ENCODE data around the gene IL4R.
"Not testable (repeated sequence)": the region's sequence is repeated elsewhere in the genome, so short reads cannot be mapped to it uniquely, and the experiment has no call there.

IL4R gene

DNA sequence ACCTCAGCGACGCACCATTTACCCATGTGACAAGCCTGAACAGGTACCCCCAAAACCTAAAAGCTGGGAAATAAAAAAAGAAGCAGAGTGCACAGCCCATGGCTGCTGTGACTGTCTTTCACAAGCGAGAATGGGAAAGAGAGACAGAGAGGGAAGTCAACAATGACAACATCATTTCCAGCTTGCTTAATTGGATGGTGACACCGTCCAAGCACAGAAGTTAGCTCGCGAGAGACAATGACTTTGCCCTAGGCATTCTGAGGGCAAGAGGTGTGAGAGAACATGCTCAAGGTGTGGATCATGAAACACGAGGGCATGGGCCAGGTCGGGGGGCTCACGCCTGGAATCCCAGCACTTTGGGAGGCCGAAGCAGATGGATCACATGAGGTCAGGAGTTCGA, 25.9 kb upstream of the IL4R start:
- no peaks in the 10 kb centered on the region for H3K27me3 ChIP-seq (ENCODE audit: control insufficient read depth in 2 of 2, insufficient read depth in 2 of 2, low read length in 2 of 2)
- no peak overlapping the region for H3K4me3 ChIP-seq (ENCODE audit: low read length in 2 of 2)
- no peaks in the 10 kb centered on the region for H3K9me3 ChIP-seq (ENCODE audit: control insufficient read depth in 2 of 2, low read length in 2 of 2)
- H3K36me3 ChIP-seq (ENCODE audit: control insufficient read depth in 2 of 2, insufficient read depth in 2 of 2, low read length in 2 of 2): no peaks in the 10 kb centered on the region
- H3K4me1 ChIP-seq (ENCODE audit: control insufficient read depth in 2 of 2, insufficient read depth in 2 of 2, low read length in 2 of 2): no peaks in the 10 kb centered on the region
- H3K27ac ChIP-seq (ENCODE audit: low read depth in 2 of 2, low read length in 2 of 2): no peak overlapping the region
- no peak overlapping the region for H3K9ac ChIP-seq (ENCODE audit: low read depth in 1 of 2, low read length in 2 of 2)

DNA sequence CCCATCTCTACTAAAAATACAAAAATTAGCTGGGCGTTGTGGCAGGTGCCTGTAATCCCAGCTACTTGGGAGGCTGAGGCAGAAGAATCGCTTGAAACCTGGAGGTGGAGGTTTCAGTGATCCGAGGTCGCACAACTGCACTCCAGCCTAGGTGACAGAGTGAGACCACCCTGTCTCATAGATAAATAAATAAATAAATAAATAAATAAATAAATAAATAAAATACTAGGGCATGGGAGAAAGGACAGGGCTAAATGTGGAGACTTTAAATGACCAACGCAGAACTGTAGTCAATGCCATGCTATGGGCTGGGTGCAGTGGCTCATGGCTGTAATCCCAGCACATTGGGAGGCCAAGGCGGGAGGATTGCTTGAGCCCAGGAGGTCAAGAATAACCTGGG, 25.5 kb upstream of the IL4R start:
- not testable (repeated sequence) for H3K27me3 ChIP-seq (ENCODE audit: control insufficient read depth in 2 of 2, insufficient read depth in 2 of 2, low read length in 2 of 2); H3K4me3 ChIP-seq (ENCODE audit: low read length in 2 of 2); H3K4me1 ChIP-seq (ENCODE audit: control insufficient read depth in 2 of 2, insufficient read depth in 2 of 2, low read length in 2 of 2); H3K36me3 ChIP-seq (ENCODE audit: control insufficient read depth in 2 of 2, insufficient read depth in 2 of 2, low read length in 2 of 2); H3K9me3 ChIP-seq (ENCODE audit: control insufficient read depth in 2 of 2, low read length in 2 of 2); H3K9ac ChIP-seq (ENCODE audit: low read depth in 1 of 2, low read length in 2 of 2); H3K27ac ChIP-seq (ENCODE audit: low read depth in 2 of 2, low read length in 2 of 2)

DNA sequence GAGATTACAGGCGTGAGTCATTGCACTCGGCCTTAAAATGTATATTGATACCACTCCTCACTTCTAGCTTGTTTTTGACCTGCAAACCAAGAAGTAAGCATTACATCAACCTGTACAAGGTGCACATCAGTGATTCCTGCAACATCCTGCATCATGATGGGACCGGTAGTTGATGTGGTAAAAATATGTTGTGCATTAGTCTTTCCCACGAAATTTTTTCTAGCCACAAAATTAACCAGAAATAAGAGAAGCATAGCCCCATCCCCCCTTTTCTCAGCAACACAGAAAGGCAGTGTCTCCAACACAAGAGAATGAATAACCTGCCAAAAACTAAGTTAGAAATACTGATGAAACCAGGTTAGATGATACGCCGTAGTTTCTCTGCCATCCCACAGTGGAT, 24.1 kb upstream of the IL4R start:
- no peak overlapping the region for H3K9ac ChIP-seq (ENCODE audit: low read depth in 1 of 2, low read length in 2 of 2)
- no peaks in the 10 kb centered on the region for H3K36me3 ChIP-seq (ENCODE audit: control insufficient read depth in 2 of 2, insufficient read depth in 2 of 2, low read length in 2 of 2)
- H3K9me3 ChIP-seq (ENCODE audit: control insufficient read depth in 2 of 2, low read length in 2 of 2): no peaks in the 10 kb centered on the region
- H3K4me1 ChIP-seq (ENCODE audit: control insufficient read depth in 2 of 2, insufficient read depth in 2 of 2, low read length in 2 of 2): no peaks in the 10 kb centered on the region
- H3K27ac ChIP-seq (ENCODE audit: low read depth in 2 of 2, low read length in 2 of 2): no peak overlapping the region
- no peaks in the 10 kb centered on the region for H3K27me3 ChIP-seq (ENCODE audit: control insufficient read depth in 2 of 2, insufficient read depth in 2 of 2, low read length in 2 of 2)
- no peak overlapping the region for H3K4me3 ChIP-seq (ENCODE audit: low read length in 2 of 2)

DNA sequence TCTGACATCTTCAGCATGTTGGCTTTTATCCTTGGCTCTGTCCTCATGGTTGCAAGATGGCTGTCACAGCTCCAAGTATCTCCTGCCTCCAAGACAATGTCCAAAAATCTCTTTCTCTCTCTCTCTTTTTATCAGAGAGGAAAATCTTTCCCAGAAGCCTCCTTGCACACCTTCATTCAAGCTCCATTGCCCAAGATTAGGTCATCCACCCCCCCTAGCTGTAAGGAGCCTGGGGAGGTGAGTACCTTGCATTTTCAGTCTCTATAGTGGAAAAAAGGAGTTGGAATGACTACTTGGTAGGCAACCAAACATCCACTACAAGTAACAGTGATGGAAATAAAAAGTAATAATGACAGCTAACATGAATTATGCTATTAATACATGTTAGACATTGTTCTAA, 23.2 kb upstream of the IL4R start:
- Histone ChIP-seq H3K27ac (ENCODE audit: low read depth in 2 of 2, low read length in 2 of 2) (no peak overlapping the region), H3K4me3 (ENCODE audit: low read length in 2 of 2) (no peak overlapping the region), H3K4me1 (ENCODE audit: control insufficient read depth in 2 of 2, insufficient read depth in 2 of 2, low read length in 2 of 2) (no peaks in the 10 kb centered on the region), H3K27me3 (ENCODE audit: control insufficient read depth in 2 of 2, insufficient read depth in 2 of 2, low read length in 2 of 2) (no peaks in the 10 kb centered on the region), H3K9me3 (ENCODE audit: control insufficient read depth in 2 of 2, low read length in 2 of 2) (no peaks in the 10 kb centered on the region), H3K36me3 (ENCODE audit: control insufficient read depth in 2 of 2, insufficient read depth in 2 of 2, low read length in 2 of 2) (no peaks in the 10 kb centered on the region), H3K9ac (ENCODE audit: low read depth in 1 of 2, low read length in 2 of 2) (no peak overlapping the region)

DNA sequence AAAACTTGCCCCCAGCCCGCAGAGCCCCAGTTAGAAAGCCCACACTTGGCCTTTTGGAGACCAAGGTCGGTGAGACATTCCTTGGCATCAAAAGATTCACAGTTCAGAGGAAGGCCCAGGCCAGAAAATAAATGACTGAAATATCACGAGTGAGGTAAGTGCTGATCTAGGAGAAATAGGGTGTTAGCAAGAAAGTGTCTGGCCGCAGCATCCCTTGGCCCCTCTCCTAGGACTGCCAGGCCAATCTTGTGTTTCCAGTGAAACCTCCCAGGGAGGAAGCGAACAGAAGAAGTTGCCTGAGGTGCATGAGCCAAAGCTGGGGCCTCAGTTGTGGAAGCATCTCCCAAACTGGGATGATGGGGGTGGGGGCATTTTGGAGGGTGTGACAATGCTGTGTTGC, 22.7 kb upstream of the IL4R start:
- Histone ChIP-seq H3K4me1 (ENCODE audit: control insufficient read depth in 2 of 2, insufficient read depth in 2 of 2, low read length in 2 of 2) (no peaks in the 10 kb centered on the region), H3K9ac (ENCODE audit: low read depth in 1 of 2, low read length in 2 of 2) (no peak overlapping the region), H3K27ac (ENCODE audit: low read depth in 2 of 2, low read length in 2 of 2) (no peak overlapping the region), H3K9me3 (ENCODE audit: control insufficient read depth in 2 of 2, low read length in 2 of 2) (no peaks in the 10 kb centered on the region), H3K4me3 (ENCODE audit: low read length in 2 of 2) (no peak overlapping the region), H3K36me3 (ENCODE audit: control insufficient read depth in 2 of 2, insufficient read depth in 2 of 2, low read length in 2 of 2) (no peaks in the 10 kb centered on the region), H3K27me3 (ENCODE audit: control insufficient read depth in 2 of 2, insufficient read depth in 2 of 2, low read length in 2 of 2) (no peaks in the 10 kb centered on the region)

DNA sequence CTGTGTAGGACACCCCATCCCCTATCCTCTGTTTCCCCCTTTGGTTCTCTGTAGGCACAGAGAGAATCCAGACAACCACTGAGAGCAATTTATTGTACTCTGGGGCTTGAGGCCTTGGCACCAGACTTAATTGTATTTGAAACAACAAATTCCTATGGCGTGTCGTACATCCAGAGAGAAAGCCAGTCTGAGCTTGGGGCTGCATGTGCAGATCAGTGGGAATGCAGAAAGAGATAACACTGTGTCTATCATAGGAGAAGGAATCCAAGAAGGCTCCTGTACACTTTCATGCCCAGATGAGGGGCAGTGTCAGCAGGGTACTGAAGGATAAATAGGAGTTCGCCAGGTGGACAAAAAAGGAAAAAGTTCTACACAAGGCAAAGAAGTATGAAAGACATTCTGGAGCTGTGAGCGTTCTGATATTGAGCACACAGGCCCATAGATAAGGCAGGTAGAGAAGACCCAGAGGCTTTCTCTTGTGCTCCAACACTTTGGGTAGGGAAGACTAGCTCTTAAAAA, 22.0 kb upstream of the IL4R start:
- Histone ChIP-seq H3K9ac (ENCODE audit: low read depth in 1 of 2, low read length in 2 of 2) (no peak overlapping the region), H3K4me1 (ENCODE audit: control insufficient read depth in 2 of 2, insufficient read depth in 2 of 2, low read length in 2 of 2) (no peaks in the 10 kb centered on the region), H3K4me3 (ENCODE audit: low read length in 2 of 2) (no peak overlapping the region), H3K27me3 (ENCODE audit: control insufficient read depth in 2 of 2, insufficient read depth in 2 of 2, low read length in 2 of 2) (no peaks in the 10 kb centered on the region), H3K9me3 (ENCODE audit: control insufficient read depth in 2 of 2, low read length in 2 of 2) (no peaks in the 10 kb centered on the region), H3K27ac (ENCODE audit: low read depth in 2 of 2, low read length in 2 of 2) (no peak overlapping the region), H3K36me3 (ENCODE audit: control insufficient read depth in 2 of 2, insufficient read depth in 2 of 2, low read length in 2 of 2) (no peaks in the 10 kb centered on the region)

DNA sequence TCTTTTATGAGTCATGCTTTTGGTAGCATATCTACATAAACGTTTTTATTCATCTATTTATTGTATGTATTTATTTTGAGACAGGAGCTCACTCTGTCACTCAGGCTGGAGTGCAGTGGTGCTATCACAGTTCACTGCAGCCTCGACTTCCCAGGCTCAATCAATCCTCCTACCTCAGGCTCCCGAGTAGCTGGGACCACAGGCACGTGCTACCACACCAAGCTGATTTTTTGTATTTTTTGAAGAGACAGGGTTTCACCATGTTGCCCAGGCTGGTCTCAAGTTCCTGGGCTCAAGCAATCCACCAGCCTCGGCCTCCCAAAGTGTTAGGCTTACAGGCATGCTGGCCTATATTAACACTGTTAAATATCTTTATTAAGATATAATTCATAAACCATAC, 20.4 kb upstream of the IL4R start:
- no peaks in the 10 kb centered on the region for H3K9me3 ChIP-seq (ENCODE audit: control insufficient read depth in 2 of 2, low read length in 2 of 2)
- H3K27ac ChIP-seq (ENCODE audit: low read depth in 2 of 2, low read length in 2 of 2): no peak overlapping the region
- H3K4me3 ChIP-seq (ENCODE audit: low read length in 2 of 2): no peak overlapping the region

DNA sequence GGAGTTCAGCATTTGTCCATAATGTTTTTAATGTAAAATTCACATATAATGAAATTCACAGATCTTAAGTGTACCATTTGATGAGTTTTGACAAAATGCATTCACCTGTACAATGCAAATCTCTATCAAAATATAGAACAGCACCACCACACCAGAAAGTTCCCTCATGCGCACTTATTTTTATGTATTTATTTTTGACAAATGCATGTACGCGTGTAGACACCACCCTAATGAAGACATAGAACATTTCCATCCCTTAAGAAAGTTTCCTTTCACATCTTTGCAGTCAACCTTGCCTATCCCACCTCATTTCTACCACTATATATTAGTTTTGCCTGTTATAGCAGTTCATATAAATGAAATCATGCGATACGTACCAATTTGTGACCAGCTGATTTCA, 15.6 kb upstream of the IL4R start:
- Histone ChIP-seq H3K27ac (ENCODE audit: low read depth in 2 of 2, low read length in 2 of 2) (no peak overlapping the region), H3K4me3 (ENCODE audit: low read length in 2 of 2) (no peak overlapping the region), H3K9ac (ENCODE audit: low read depth in 1 of 2, low read length in 2 of 2) (no peak overlapping the region), H3K36me3 (ENCODE audit: control insufficient read depth in 2 of 2, insufficient read depth in 2 of 2, low read length in 2 of 2) (no peaks in the 10 kb centered on the region), H3K27me3 (ENCODE audit: control insufficient read depth in 2 of 2, insufficient read depth in 2 of 2, low read length in 2 of 2) (no peaks in the 10 kb centered on the region), H3K9me3 (ENCODE audit: control insufficient read depth in 2 of 2, low read length in 2 of 2) (no peaks in the 10 kb centered on the region), H3K4me1 (ENCODE audit: control insufficient read depth in 2 of 2, insufficient read depth in 2 of 2, low read length in 2 of 2) (no peaks in the 10 kb centered on the region)

More for the DNA sequence above, 20.4 kb upstream of the IL4R start:
- no peak overlapping the region for H3K9ac ChIP-seq (ENCODE audit: low read depth in 1 of 2, low read length in 2 of 2)
- H3K36me3 ChIP-seq (ENCODE audit: control insufficient read depth in 2 of 2, insufficient read depth in 2 of 2, low read length in 2 of 2): no peaks in the 10 kb centered on the region
- no peaks in the 10 kb centered on the region for H3K27me3 ChIP-seq (ENCODE audit: control insufficient read depth in 2 of 2, insufficient read depth in 2 of 2, low read length in 2 of 2)
- H3K4me1 ChIP-seq (ENCODE audit: control insufficient read depth in 2 of 2, insufficient read depth in 2 of 2, low read length in 2 of 2): no peaks in the 10 kb centered on the region

DNA sequence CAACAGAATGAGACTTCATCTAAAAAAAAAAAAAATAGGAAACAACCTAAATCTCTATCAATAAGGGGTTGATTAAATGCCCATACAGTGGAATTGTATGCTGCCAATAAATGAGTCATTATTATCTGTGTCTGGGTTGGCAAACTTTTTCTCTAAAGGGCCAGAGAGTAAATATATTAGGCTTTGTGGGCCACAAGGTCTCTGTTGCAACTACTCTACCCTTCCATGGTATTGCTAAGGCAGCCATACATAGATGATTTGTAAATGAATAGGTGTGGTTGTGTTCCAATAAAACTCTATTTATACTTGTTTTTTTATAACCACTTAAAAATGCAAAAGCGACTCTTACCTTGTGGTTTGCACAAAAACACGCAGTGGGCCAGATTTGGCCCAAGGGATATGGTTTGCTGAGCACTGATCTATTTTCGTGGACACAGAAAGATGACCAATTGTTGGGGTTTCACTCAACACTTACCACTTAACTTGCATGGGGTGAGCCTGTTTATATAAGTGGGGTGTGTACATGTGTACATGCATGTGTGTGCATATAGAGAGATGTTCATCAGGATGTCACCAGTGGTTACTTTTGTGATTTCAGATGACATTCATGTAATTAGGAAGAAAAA, 12.4 kb upstream of the IL4R start:
- Histone ChIP-seq H3K9me3 (ENCODE audit: control insufficient read depth in 2 of 2, low read length in 2 of 2) (no peaks in the 10 kb centered on the region), H3K36me3 (ENCODE audit: control insufficient read depth in 2 of 2, insufficient read depth in 2 of 2, low read length in 2 of 2) (no peaks in the 10 kb centered on the region), H3K4me1 (ENCODE audit: control insufficient read depth in 2 of 2, insufficient read depth in 2 of 2, low read length in 2 of 2) (no peaks in the 10 kb centered on the region), H3K9ac (ENCODE audit: low read depth in 1 of 2, low read length in 2 of 2) (no peak overlapping the region), H3K4me3 (ENCODE audit: low read length in 2 of 2) (no peak overlapping the region), H3K27ac (ENCODE audit: low read depth in 2 of 2, low read length in 2 of 2) (no peak overlapping the region), H3K27me3 (ENCODE audit: control insufficient read depth in 2 of 2, insufficient read depth in 2 of 2, low read length in 2 of 2) (no peaks in the 10 kb centered on the region)

DNA sequence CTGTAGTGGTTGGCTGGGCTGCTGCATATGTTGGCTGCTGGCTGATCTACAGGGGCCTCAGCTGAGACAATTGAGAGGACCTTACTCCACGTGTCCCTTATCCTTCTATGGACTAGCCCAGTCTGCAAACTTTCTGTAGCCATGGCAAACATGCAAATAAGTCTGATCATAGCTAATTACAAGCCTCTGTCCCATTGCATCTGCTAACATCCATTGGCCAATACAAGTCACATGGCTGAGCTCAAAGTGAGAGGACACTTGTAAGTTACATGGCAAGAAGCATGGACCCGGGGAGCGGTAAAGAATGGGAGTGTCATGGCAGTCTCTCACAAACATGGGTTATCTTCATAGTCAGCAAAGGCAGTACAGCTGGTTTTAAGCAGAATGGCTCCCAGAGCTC, 11.6 kb upstream of the IL4R start:
- Histone ChIP-seq H3K27me3 (ENCODE audit: control insufficient read depth in 2 of 2, insufficient read depth in 2 of 2, low read length in 2 of 2) (no peaks in the 10 kb centered on the region), H3K9me3 (ENCODE audit: control insufficient read depth in 2 of 2, low read length in 2 of 2) (no peaks in the 10 kb centered on the region), H3K9ac (ENCODE audit: low read depth in 1 of 2, low read length in 2 of 2) (no peak overlapping the region), H3K36me3 (ENCODE audit: control insufficient read depth in 2 of 2, insufficient read depth in 2 of 2, low read length in 2 of 2) (no peaks in the 10 kb centered on the region), H3K4me1 (ENCODE audit: control insufficient read depth in 2 of 2, insufficient read depth in 2 of 2, low read length in 2 of 2) (no peaks in the 10 kb centered on the region), H3K4me3 (ENCODE audit: low read length in 2 of 2) (no peak overlapping the region), H3K27ac (ENCODE audit: low read depth in 2 of 2, low read length in 2 of 2) (no peak overlapping the region)

Measured in mucosa of rectum (tissue), 2 donors.